K562 (cell line): ENCODE results near the gene MACROD2. TPM values are rescaled to one million over a fixed set of nuclear protein-coding genes. Genes with fewer than 3 reads are reported as not detected.

Experiments used
- ATAC-seq: fragments of 200-7000 bp; cut with Tn5 transposase; 3 replicates; pipeline ENCODE4 v1.9.1; 2020; ENCODE audit warnings: moderate library complexity
- BruUV-seq: library from RNA; stranded (reverse); fragments of 400-500 nt; replicated peaks from 2 replicates; lab custom pipeline; 2021; lab: Mats Ljungman, UMichigan
- CTCF ChIA-PET: fragments of 300-600 bp; formaldehyde crosslinking; extraction: SDS; loops from one replicate; lab custom pipeline; 2021; ENCODE audit warnings: low intra/inter-chr PET ratio; lab: Yijun Ruan, JAX
- POLR2A ChIA-PET: fragments of 300-600, 350-650 bp; sonication (Branson Sonifier 250); formaldehyde crosslinking; extraction: SDS; loops from one replicate; lab custom pipeline; 2021; ENCODE audit warnings: antibody characterized with exemption, inconsistent platforms; lab: Yijun Ruan, JAX
- DNase-seq, 4 experiments: peaks; one replicate each; pipeline versions ENCODE4 v3.0.0 to v3.0.0-alpha.2; 2011 to 2018; ENCODE audit warnings: low spot score in 3 of 4, mixed read lengths in 3 of 4; ENCODE audit errors: extremely low read depth in 1 of 4
- FAIRE-seq: peaks from 2 replicates; lab custom pipeline; 2011; peaks lifted over from hg19 to GRCh38; lab: Jason Lieb, UNC
- H2AFZ ChIP-seq: 2 replicates; pipeline ENCODE4 v1.6.0; 2011; ENCODE audit warnings: low read depth, low read length, control low read depth, inconsistent platforms
- H3K27ac ChIP-seq: fragments of 200-600 bp; 3 replicates; pipeline ENCODE4 v1.8.0; 2011; ENCODE audit warnings: low read depth, mild to moderate bottlenecking, control low read depth, inconsistent platforms, low read length, moderate library complexity, mixed read lengths; ENCODE audit errors: extremely low read depth
- H3K27me3 ChIP-seq, 2 experiments: fragments of 300-600 bp in 1 of 2; 2 replicates in 1 of 2; 3 replicates in 1 of 2; pipeline versions ENCODE4 v1.6.0 to v1.8.0; 2011; ENCODE audit warnings: inconsistent platforms in 2 of 2, low read length in 2 of 2, mild to moderate bottlenecking in 1 of 2, mixed read lengths in 1 of 2, moderate library complexity in 1 of 2; ENCODE audit not compliant: control insufficient read depth in 2 of 2, insufficient read depth in 2 of 2
- H3K36me3 ChIP-seq: fragments of 300-600 bp; 3 replicates; pipeline ENCODE4 v1.8.0; 2011; ENCODE audit warnings: mild to moderate bottlenecking, low read length, inconsistent platforms; ENCODE audit not compliant: control insufficient read depth, insufficient read depth
- H3K4me1 ChIP-seq, 2 experiments: fragments of 200-600 bp in 1 of 2; replicated peaks in 1 of 2; 2 replicates in 1 of 2; 3 replicates in 1 of 2; pipeline versions ENCODE4 v1.5.1 to v1.8.0; 2011; ENCODE audit warnings: inconsistent platforms in 2 of 2, low read length in 2 of 2, mild to moderate bottlenecking in 1 of 2, mixed read lengths in 1 of 2, moderate library complexity in 1 of 2; ENCODE audit not compliant: control insufficient read depth in 2 of 2, insufficient read depth in 2 of 2
- H3K4me2 ChIP-seq: 2 replicates; pipeline ENCODE4 v1.6.1; 2011; ENCODE audit warnings: low read length, control low read depth, inconsistent platforms, mixed read lengths; ENCODE audit not compliant: insufficient read depth
- H3K4me3 ChIP-seq: fragments of 200-600 bp; sonication (generic), shearing (Covaris generic); 2 replicates; pipeline ENCODE4 v1.5.1; 2016; ENCODE audit warnings: control low read depth, inconsistent platforms
- H3K79me2 ChIP-seq: fragments of 200-600 bp; 3 replicates; pipeline ENCODE4 v1.8.0; 2011; ENCODE audit warnings: low read length, inconsistent platforms; ENCODE audit not compliant: control insufficient read depth, insufficient read depth
- H3K9ac ChIP-seq, 2 experiments: 2 replicates each; pipeline versions ENCODE4 v1.6.0 to v1.6.1; 2011; ENCODE audit warnings: low read depth in 2 of 2, low read length in 2 of 2, control low read depth in 1 of 2, inconsistent platforms in 1 of 2, mild to moderate bottlenecking in 1 of 2, mixed read lengths in 1 of 2; ENCODE audit not compliant: insufficient read depth in 1 of 2
- H3K9me1 ChIP-seq: one replicate; pipeline ENCODE4 v1.6.0; 2011; ENCODE audit warnings: inconsistent platforms, mild to moderate bottlenecking, low read length, moderate library complexity; ENCODE audit not compliant: control insufficient read depth, insufficient read depth
- H3K9me3 ChIP-seq: replicated peaks from 2 replicates; pipeline ENCODE4 v1.5.1; 2011; ENCODE audit warnings: low read depth, low read length, inconsistent platforms; ENCODE audit not compliant: control insufficient read depth, insufficient read depth
- H4K20me1 ChIP-seq: replicated peaks from 2 replicates; pipeline ENCODE4 v1.6.1; 2011; ENCODE audit warnings: low read length, inconsistent platforms, mixed read lengths; ENCODE audit not compliant: control insufficient read depth, insufficient read depth
- MTA2 ChIP-seq: fragments of 450-650 bp; IDR thresholded peaks from 2 replicates; pipeline ENCODE4 v1.6.1; 2016; ENCODE audit warnings: low read depth
- NCOA1 ChIP-seq: fragments of 450-650 bp; IDR thresholded peaks from 2 replicates; pipeline ENCODE4 v1.6.1; 2016; ENCODE audit warnings: low read depth
- PML ChIP-seq: IDR thresholded peaks from 2 replicates; pipeline ENCODE4 v1.6.1; 2012; ENCODE audit warnings: low read length, inconsistent platforms
- RAD21 ChIP-seq, 2 experiments: fragments of 250-450 bp in 1 of 2; fragments of 450-650 bp in 1 of 2; sonication (Bioruptor Pico) in 1 of 2; formaldehyde crosslinking in 1 of 2; IDR thresholded peaks in 1 of 2; conservative IDR thresholded peaks in 1 of 2; 2 replicates each; pipeline versions ENCODE4 v1.4.0 to v1.8.0; 2020 to 2022; ENCODE audit warnings: mild to moderate bottlenecking in 2 of 2, moderate library complexity in 1 of 2
- SMAD1 ChIP-seq: fragments of 150-350 bp; IDR thresholded peaks from 2 replicates; pipeline ENCODE4 v1.6.1; 2014; ENCODE audit warnings: low read length, low read depth; ENCODE audit not compliant: partially characterized antibody
- TBL1XR1 ChIP-seq, 2 experiments: IDR thresholded peaks; 2 replicates each; pipeline ENCODE4 v1.6.1; 2012; ENCODE audit warnings: improper control_type of control experiment in 2 of 2, low read length in 2 of 2, mild to moderate bottlenecking in 1 of 2
- TSC22D4 ChIP-seq: fragments of 450-650 bp; IDR thresholded peaks from 2 replicates; pipeline ENCODE4 v1.6.1; 2016; ENCODE audit warnings: missing genetic modification characterization, missing biosample characterization, control low read depth
- ZNF609 ChIP-seq: sonication (generic); formaldehyde crosslinking; IDR thresholded peaks from 2 replicates; pipeline ENCODE4 v1.8.1; 2023; ENCODE audit warnings: missing genetic modification reagents, mild to moderate bottlenecking, borderline replicate concordance
- WGBS: fragments of 100-300 bp; shearing (Covaris generic); methylation state at CpG from one replicate; pipeline ENCODE4 v1.1.6; 2016; ENCODE audit warnings: low coverage, mixed read lengths; ENCODE audit not compliant: insufficient coverage; ENCODE audit errors: missing lambda C conversion rate; 5-methylcytosine and 5-hydroxymethylcytosine counted together
- in situ Hi-C: fragments of 300-500 bp; cut with MboI; formaldehyde crosslinking; loops from 4 replicates; pipeline ENCODE4 v1.15.0; 2018; ENCODE audit warnings: inconsistent platforms, mixed read lengths
- intact Hi-C: fragments of 100-400 bp; cut with micrococcal nuclease; formaldehyde crosslinking; loops from 2 replicates; pipeline ENCODE4 v1.14.2; 2022
- polyA plus RNA-seq, 8 experiments: library from polyadenylated mRNA; depleted of rRNA in 4 of 8; stranded (reverse) in 5 of 8; unstranded in 3 of 8; fragments of >200 nt; fragmentation: Nextera tagmentation in 2 of 8; fragmentation: Illumina TruSeq in 1 of 8; extraction: Ambion mirVana in 2 of 8; extraction: Trizol in 1 of 8; gene quantifications; 2 replicates each; pipeline versions ENCODE4 v1.2.1 to v1.2.3, GENCODE V29; 2011 to 2014; ENCODE audit warnings: inconsistent platforms in 1 of 8, missing spikeins in 1 of 8
- total RNA-seq, 7 experiments: library from RNA; depleted of rRNA in 6 of 7; stranded (reverse); fragments of >200 nt in 6 of 7; fragmentation: Illumina TruSeq in 2 of 7; extraction: Trizol in 2 of 7; gene quantifications; 2 replicates each; pipeline versions ENCODE4 v1.2.1 to v1.2.3, GENCODE V29; 2011 to 2021; ENCODE audit warnings: low replicate concordance in 1 of 7

MACROD2 gene
- total and polyA plus RNA-seq, 9 of the 15 experiments (the other 6 are each of a cell fraction or from before 2014, with no cell fraction given) = not detected

GRCh38 chr20:15155848-15156401 is 1160.6 kb downstream of the MACROD2 start (continued):
- no peak for TF ChIP-seq SMAD1
- TF ChIP-seq MTA2 = no peak

- no peaks in the 10 kb centered on the region for H3K27me3 ChIP-seq
- no peaks in the 10 kb centered on the region for H3K79me2 ChIP-seq
- no peak overlapping the region for H3K27ac ChIP-seq
- no peak overlapping the region for H3K9ac ChIP-seq
- no peak overlapping the region for H3K4me2 ChIP-seq
- H3K4me1 ChIP-seq = no peaks in the 10 kb centered on the region
- no peak overlapping the region for H3K4me3 ChIP-seq
- ChIA-PET CTCF (no interaction called here), POLR2A (no interaction called here)
- no peak overlapping the region for H2AFZ ChIP-seq
- intact Hi-C loops = no loop called here
- TF ChIP-seq RAD21 (CRISPR knock-in tag; conservative IDR thresholded peaks at IDR 0.05 in 1 of 2, IDR thresholded peaks at IDR 0.05 in 1 of 2) (no peak), NCOA1 (no peak), TSC22D4 (tag) (no peak), TBL1XR1 (IDR thresholded peaks at IDR 0.05; ENCODE audit: low read length in 2 of 2) (no peak), ZNF609 (CRISPR knock-in tag) (no peak), PML (no peak)
- H3K9me1 ChIP-seq = no peaks in the 10 kb centered on the region
- H3K36me3 ChIP-seq = no peaks in the 10 kb centered on the region
- BruUV-seq = no TSS peak
- ATAC-seq (no peak), DNase-seq (no peak), FAIRE-seq (no peak)
- WGBS = 0% methylated on average over 2 of the region's 2 CpGs
- no peaks in the 10 kb centered on the region for H4K20me1 ChIP-seq
- H3K9me3 ChIP-seq = no peaks in the 10 kb centered on the region
- in situ Hi-C loops = no loop called here
Measured at GRCh38 chr20:15158533-15158932, 1163.2 kb downstream of the MACROD2 start.
